K562 (cell line): ENCODE data around the gene UBE2V1. TPM values are rescaled to one million over a fixed set of nuclear protein-coding genes. Genes with fewer than 3 reads are reported as not detected.

Source experiments
- ATAC-seq: fragments of 200-7000 bp; cut with Tn5 transposase; 3 replicates; pipeline ENCODE4 v1.9.1; 2020; ENCODE audit warnings: moderate library complexity
- BruUV-seq: library from RNA; stranded (reverse); fragments of 400-500 nt; replicated peaks from 2 replicates; lab custom pipeline; 2021; lab: Mats Ljungman, UMichigan
- CTCF ChIA-PET: fragments of 300-600 bp; formaldehyde crosslinking; extraction: SDS; loops from one replicate; lab custom pipeline; 2021; ENCODE audit warnings: low intra/inter-chr PET ratio; lab: Yijun Ruan, JAX
- POLR2A ChIA-PET: fragments of 300-600, 350-650 bp; sonication (Branson Sonifier 250); formaldehyde crosslinking; extraction: SDS; loops from one replicate; lab custom pipeline; 2021; ENCODE audit warnings: antibody characterized with exemption, inconsistent platforms; lab: Yijun Ruan, JAX
- DNase-seq, 4 experiments: peaks; one replicate each; pipeline versions ENCODE4 v3.0.0 to v3.0.0-alpha.2; 2011 to 2018; ENCODE audit warnings: low spot score in 3 of 4, mixed read lengths in 3 of 4; ENCODE audit errors: extremely low read depth in 1 of 4
- FAIRE-seq: peaks from 2 replicates; lab custom pipeline; 2011; peaks lifted over from hg19 to GRCh38; lab: Jason Lieb, UNC
- H2AFZ ChIP-seq: 2 replicates; pipeline ENCODE4 v1.6.0; 2011; ENCODE audit warnings: low read depth, low read length, control low read depth, inconsistent platforms
- H3K27ac ChIP-seq: fragments of 200-600 bp; 3 replicates; pipeline ENCODE4 v1.8.0; 2011; ENCODE audit warnings: low read depth, mild to moderate bottlenecking, control low read depth, inconsistent platforms, low read length, moderate library complexity, mixed read lengths; ENCODE audit errors: extremely low read depth
- H3K27me3 ChIP-seq, 2 experiments: fragments of 300-600 bp in 1 of 2; 2 replicates in 1 of 2; 3 replicates in 1 of 2; pipeline versions ENCODE4 v1.6.0 to v1.8.0; 2011; ENCODE audit warnings: inconsistent platforms in 2 of 2, low read length in 2 of 2, mild to moderate bottlenecking in 1 of 2, mixed read lengths in 1 of 2, moderate library complexity in 1 of 2; ENCODE audit not compliant: control insufficient read depth in 2 of 2, insufficient read depth in 2 of 2
- H3K36me3 ChIP-seq: fragments of 300-600 bp; 3 replicates; pipeline ENCODE4 v1.8.0; 2011; ENCODE audit warnings: mild to moderate bottlenecking, low read length, inconsistent platforms; ENCODE audit not compliant: control insufficient read depth, insufficient read depth
- H3K4me1 ChIP-seq, 2 experiments: fragments of 200-600 bp in 1 of 2; replicated peaks in 1 of 2; 2 replicates in 1 of 2; 3 replicates in 1 of 2; pipeline versions ENCODE4 v1.5.1 to v1.8.0; 2011; ENCODE audit warnings: inconsistent platforms in 2 of 2, low read length in 2 of 2, mild to moderate bottlenecking in 1 of 2, mixed read lengths in 1 of 2, moderate library complexity in 1 of 2; ENCODE audit not compliant: control insufficient read depth in 2 of 2, insufficient read depth in 2 of 2
- H3K4me2 ChIP-seq: 2 replicates; pipeline ENCODE4 v1.6.1; 2011; ENCODE audit warnings: low read length, control low read depth, inconsistent platforms, mixed read lengths; ENCODE audit not compliant: insufficient read depth
- H3K4me3 ChIP-seq: fragments of 200-600 bp; sonication (generic), shearing (Covaris generic); 2 replicates; pipeline ENCODE4 v1.5.1; 2016; ENCODE audit warnings: control low read depth, inconsistent platforms
- H3K79me2 ChIP-seq: fragments of 200-600 bp; 3 replicates; pipeline ENCODE4 v1.8.0; 2011; ENCODE audit warnings: low read length, inconsistent platforms; ENCODE audit not compliant: control insufficient read depth, insufficient read depth
- H3K9ac ChIP-seq, 2 experiments: 2 replicates each; pipeline versions ENCODE4 v1.6.0 to v1.6.1; 2011; ENCODE audit warnings: low read depth in 2 of 2, low read length in 2 of 2, control low read depth in 1 of 2, inconsistent platforms in 1 of 2, mild to moderate bottlenecking in 1 of 2, mixed read lengths in 1 of 2; ENCODE audit not compliant: insufficient read depth in 1 of 2
- H3K9me1 ChIP-seq: one replicate; pipeline ENCODE4 v1.6.0; 2011; ENCODE audit warnings: inconsistent platforms, mild to moderate bottlenecking, low read length, moderate library complexity; ENCODE audit not compliant: control insufficient read depth, insufficient read depth
- H3K9me3 ChIP-seq: replicated peaks from 2 replicates; pipeline ENCODE4 v1.5.1; 2011; ENCODE audit warnings: low read depth, low read length, inconsistent platforms; ENCODE audit not compliant: control insufficient read depth, insufficient read depth
- H4K20me1 ChIP-seq: replicated peaks from 2 replicates; pipeline ENCODE4 v1.6.1; 2011; ENCODE audit warnings: low read length, inconsistent platforms, mixed read lengths; ENCODE audit not compliant: control insufficient read depth, insufficient read depth
- ASH1L ChIP-seq: fragments of 450-650 bp; IDR thresholded peaks from 2 replicates; pipeline ENCODE4 v1.6.1; 2018; ENCODE audit warnings: borderline replicate concordance, mild to moderate bottlenecking, low read depth; ENCODE audit not compliant: partially characterized antibody
- NR1H2 ChIP-seq: sonication (generic); formaldehyde crosslinking; IDR thresholded peaks from 2 replicates; pipeline ENCODE4 v1.4.0; 2020; ENCODE audit warnings: mild to moderate bottlenecking, missing genetic modification reagents
- PTBP1 ChIP-seq: fragments of 200-400 bp; formaldehyde crosslinking; IDR thresholded peaks from 2 replicates; pipeline ENCODE4 v1.6.1; 2017; ENCODE audit warnings: low read depth, low read length
- SMAD4 ChIP-seq: fragments of 250-450 bp; sonication (Bioruptor Pico); conservative IDR thresholded peaks from 2 replicates; pipeline ENCODE4 v1.8.0; 2021; ENCODE audit warnings: inconsistent platforms, mild to moderate bottlenecking, moderate library complexity
- ZBTB40 ChIP-seq, 2 experiments: fragments of 450-650 bp in 1 of 2; sonication (generic) in 1 of 2; formaldehyde crosslinking in 1 of 2; IDR thresholded peaks; 2 replicates each; pipeline versions ENCODE4 v1.7.1 to v1.9.0; 2016 to 2022; ENCODE audit warnings: inconsistent platforms in 1 of 2, mild to moderate bottlenecking in 1 of 2, missing genetic modification reagents in 1 of 2
- ZNF184 ChIP-seq: sonication (generic); formaldehyde crosslinking; IDR thresholded peaks from 2 replicates; pipeline ENCODE4 v1.5.0; 2020; ENCODE audit warnings: missing genetic modification reagents
- WGBS: fragments of 100-300 bp; shearing (Covaris generic); methylation state at CpG from one replicate; pipeline ENCODE4 v1.1.6; 2016; ENCODE audit warnings: low coverage, mixed read lengths; ENCODE audit not compliant: insufficient coverage; ENCODE audit errors: missing lambda C conversion rate; 5-methylcytosine and 5-hydroxymethylcytosine counted together
- in situ Hi-C: fragments of 300-500 bp; cut with MboI; formaldehyde crosslinking; loops from 4 replicates; pipeline ENCODE4 v1.15.0; 2018; ENCODE audit warnings: inconsistent platforms, mixed read lengths
- intact Hi-C: fragments of 100-400 bp; cut with micrococcal nuclease; formaldehyde crosslinking; loops from 2 replicates; pipeline ENCODE4 v1.14.2; 2022
- polyA plus RNA-seq, 8 experiments: library from polyadenylated mRNA; depleted of rRNA in 4 of 8; stranded (reverse) in 5 of 8; unstranded in 3 of 8; fragments of >200 nt; fragmentation: Nextera tagmentation in 2 of 8; fragmentation: Illumina TruSeq in 1 of 8; extraction: Ambion mirVana in 2 of 8; extraction: Trizol in 1 of 8; gene quantifications; 2 replicates each; pipeline versions ENCODE4 v1.2.1 to v1.2.3, GENCODE V29; 2011 to 2014; ENCODE audit warnings: inconsistent platforms in 1 of 8, missing spikeins in 1 of 8
- total RNA-seq, 7 experiments: library from RNA; depleted of rRNA in 6 of 7; stranded (reverse); fragments of >200 nt in 6 of 7; fragmentation: Illumina TruSeq in 2 of 7; extraction: Trizol in 2 of 7; gene quantifications; 2 replicates each; pipeline versions ENCODE4 v1.2.1 to v1.2.3, GENCODE V29; 2011 to 2021; ENCODE audit warnings: low replicate concordance in 1 of 7
- TF ChIP-seq, protein P1 (sequence below): fragments of 450-650 bp; IDR thresholded peaks from 2 replicates; pipeline ENCODE4 v1.6.1; 2017; ENCODE audit warnings: antibody characterized with exemption, mild to moderate bottlenecking

UBE2V1 gene
- total and polyA plus RNA-seq, 9 of the 15 experiments (the other 6 are each of a cell fraction or from before 2014, with no cell fraction given): 93.0 to 357 (median 119) TPM

GRCh38 chr20:50098259-50098658 lies 14.7 kb downstream of the UBE2V1 start (continued):
- TF ChIP-seq, protein P1, sequence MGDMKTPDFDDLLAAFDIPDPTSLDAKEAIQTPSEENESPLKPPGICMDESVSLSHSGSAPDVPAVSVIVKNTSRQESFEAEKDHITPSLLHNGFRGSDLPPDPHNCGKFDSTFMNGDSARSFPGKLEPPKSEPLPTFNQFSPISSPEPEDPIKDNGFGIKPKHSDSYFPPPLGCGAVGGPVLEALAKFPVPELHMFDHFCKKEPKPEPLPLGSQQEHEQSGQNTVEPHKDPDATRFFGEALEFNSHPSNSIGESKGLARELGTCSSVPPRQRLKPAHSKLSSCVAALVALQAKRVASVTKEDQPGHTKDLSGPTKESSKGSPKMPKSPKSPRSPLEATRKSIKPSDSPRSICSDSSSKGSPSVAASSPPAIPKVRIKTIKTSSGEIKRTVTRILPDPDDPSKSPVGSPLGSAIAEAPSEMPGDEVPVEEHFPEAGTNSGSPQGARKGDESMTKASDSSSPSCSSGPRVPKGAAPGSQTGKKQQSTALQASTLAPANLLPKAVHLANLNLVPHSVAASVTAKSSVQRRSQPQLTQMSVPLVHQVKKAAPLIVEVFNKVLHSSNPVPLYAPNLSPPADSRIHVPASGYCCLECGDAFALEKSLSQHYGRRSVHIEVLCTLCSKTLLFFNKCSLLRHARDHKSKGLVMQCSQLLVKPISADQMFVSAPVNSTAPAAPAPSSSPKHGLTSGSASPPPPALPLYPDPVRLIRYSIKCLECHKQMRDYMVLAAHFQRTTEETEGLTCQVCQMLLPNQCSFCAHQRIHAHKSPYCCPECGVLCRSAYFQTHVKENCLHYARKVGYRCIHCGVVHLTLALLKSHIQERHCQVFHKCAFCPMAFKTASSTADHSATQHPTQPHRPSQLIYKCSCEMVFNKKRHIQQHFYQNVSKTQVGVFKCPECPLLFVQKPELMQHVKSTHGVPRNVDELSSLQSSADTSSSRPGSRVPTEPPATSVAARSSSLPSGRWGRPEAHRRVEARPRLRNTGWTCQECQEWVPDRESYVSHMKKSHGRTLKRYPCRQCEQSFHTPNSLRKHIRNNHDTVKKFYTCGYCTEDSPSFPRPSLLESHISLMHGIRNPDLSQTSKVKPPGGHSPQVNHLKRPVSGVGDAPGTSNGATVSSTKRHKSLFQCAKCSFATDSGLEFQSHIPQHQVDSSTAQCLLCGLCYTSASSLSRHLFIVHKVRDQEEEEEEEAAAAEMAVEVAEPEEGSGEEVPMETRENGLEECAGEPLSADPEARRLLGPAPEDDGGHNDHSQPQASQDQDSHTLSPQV: peak; percentile 41; the same call in 1 of the 2 replicates

DNA sequence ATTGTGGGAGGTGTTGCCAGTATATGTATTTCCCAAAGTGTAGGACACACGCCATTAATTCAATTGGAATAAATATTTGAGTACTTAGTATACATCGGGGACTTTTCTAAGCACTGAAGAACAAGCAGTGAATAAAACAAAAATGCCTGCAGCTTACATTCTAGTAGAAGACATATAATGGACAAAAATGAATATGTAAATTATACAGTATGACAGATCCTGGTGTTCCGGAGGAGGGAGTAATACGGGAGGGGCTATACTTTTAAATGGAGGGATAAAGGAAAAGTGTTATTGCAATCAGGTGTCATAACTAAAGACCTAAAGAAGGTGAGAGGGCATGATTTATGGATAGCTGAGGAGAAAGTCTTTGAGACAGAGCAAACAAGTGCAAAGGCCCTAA lies 15.1 kb downstream of the UBE2V1 start:
- no peak for FAIRE-seq
- H4K20me1 ChIP-seq: peaks cover 27% of the 10 kb centered on the region
- peak overlapping the region; percentile 54 for H3K4me2 ChIP-seq
- no peak for DNase-seq
- no TSS peak for BruUV-seq
- H3K4me1 ChIP-seq: peaks cover 18 to 49% of the 10 kb centered on the region in 2 experiments
- no peak overlapping the region for H3K4me3 ChIP-seq
- no peak for ATAC-seq
- H3K79me2 ChIP-seq: peaks cover 92% of the 10 kb centered on the region
- H3K9me3 ChIP-seq: no peaks in the 10 kb centered on the region
- H2AFZ ChIP-seq: no peak overlapping the region
- ChIA-PET POLR2A (interaction anchor here (0.6 to 5.3 kb wide), 7 partner anchors 8 to 226 kb away, joined by 3 to 51 read pairs (median 3); partner anchors contain the start of gene UBE2V1), CTCF (no interaction called here)
- H3K9me1 ChIP-seq: peaks cover 7% of the 10 kb centered on the region
- in situ Hi-C loops (no loop called here), intact Hi-C loops (no loop called here)
- no peak overlapping the region; the same call in 2 of the 3 replicates for H3K27ac ChIP-seq
- no peaks in the 10 kb centered on the region for H3K27me3 ChIP-seq
- 31% methylated on average over 4 of the region's 4 CpGs for WGBS
- peaks cover 56% of the 10 kb centered on the region for H3K36me3 ChIP-seq
- peak overlapping the region in 1 of 2 experiments; percentile 10; a peak in 1 of 4 replicates for H3K9ac ChIP-seq
- no peak for TF ChIP-seq ASH1L
- no peak for TF ChIP-seq ZBTB40 (IDR thresholded peaks at IDR 0.05)
- TF ChIP-seq ZBTB40 (CRISPR knock-in tag; IDR thresholded peaks at IDR 0.05): no peak
- TF ChIP-seq SMAD4 (CRISPR knock-in tag): no peak
- TF ChIP-seq ZNF184: no peak
- no peak for TF ChIP-seq PTBP1
- TF ChIP-seq NR1H2: no peak
